ENCODE data around the gene NCAM2. TPM values are rescaled to one million over a fixed set of nuclear protein-coding genes. Genes with fewer than 3 reads are reported as not detected.
"Not testable (repeated sequence)": the region's sequence is repeated elsewhere in the genome, so short reads cannot be mapped to it uniquely, and the experiment has no call there.

Gene NCAM2
- total and polyA plus RNA-seq, 7 donors, result 0.14 to 2.4 (median 0.62) TPM

- ATAC-seq, result no peak
- H3K4me1 ChIP-seq, result no peaks in the 10 kb centered on the region
- no peak for TF ChIP-seq CTCF (IDR thresholded peaks at IDR 0.05)
- WGBS, 3 donors, result 85 to 88% (median 86%) methylated on average over 1 of the region's 1 CpG
- no peak for DNase-seq
- H3K27me3 ChIP-seq (ENCODE audit: insufficient read depth in 3 of 3, low read length in 2 of 3), result no peaks in the 10 kb centered on the region
- no peaks in the 10 kb centered on the region for H3K9me3 ChIP-seq
- no peak overlapping the region for H3K27ac ChIP-seq
- no peak overlapping the region for H3K4me3 ChIP-seq
- intact Hi-C loops (cut with DNase I), result no loop called here
- H3K36me3 ChIP-seq (ENCODE audit: insufficient read depth in 1 of 2, low read depth in 1 of 2), result no peaks in the 10 kb centered on the region
Observed at GRCh38 chr21:21148514-21148913, 150.3 kb downstream of the NCAM2 start.

GRCh38 chr21:21149445-21149844 is 151.2 kb downstream of the NCAM2 start:
- H3K4me1 ChIP-seq; H3K27me3 ChIP-seq (ENCODE audit: insufficient read depth in 3 of 3, low read length in 2 of 3); DNase-seq; ATAC-seq; H3K36me3 ChIP-seq (ENCODE audit: insufficient read depth in 1 of 2, low read depth in 1 of 2); H3K4me3 ChIP-seq; intact Hi-C loops (cut with DNase I); H3K9me3 ChIP-seq; H3K27ac ChIP-seq: not testable (repeated sequence)
- WGBS, 3 donors, result 67 to 86% (median 70%) methylated on average over 4 of the region's 4 CpGs

- Histone ChIP-seq H3K27me3 (ENCODE audit: insufficient read depth in 3 of 3, low read length in 2 of 3) (no peaks in the 10 kb centered on the region), H3K4me1 (no peaks in the 10 kb centered on the region), H3K9me3 (no peaks in the 10 kb centered on the region), H3K27ac (no peak overlapping the region), H3K36me3 (ENCODE audit: insufficient read depth in 1 of 2, low read depth in 1 of 2) (no peaks in the 10 kb centered on the region), H3K4me3 (no peak overlapping the region)
- DNase-seq (no peak), ATAC-seq (no peak)
- intact Hi-C loops (cut with DNase I), result no loop called here
- 81 to 89% (median 83%) methylated on average over 3 of the region's 3 CpGs for WGBS, 3 donors
- no peak for TF ChIP-seq CTCF (IDR thresholded peaks at IDR 0.05)
Observed at GRCh38 chr21:21151231-21151630, 153.0 kb downstream of the NCAM2 start.

GRCh38 chr21:21156397-21156796 is 158.2 kb downstream of the NCAM2 start:
- H3K4me3 ChIP-seq, result no peak overlapping the region
- H3K4me1 ChIP-seq, result no peaks in the 10 kb centered on the region
- intact Hi-C loops (cut with DNase I), result no loop called here
- no peak for DNase-seq
- H3K27me3 ChIP-seq (ENCODE audit: insufficient read depth in 3 of 3, low read length in 2 of 3), result no peaks in the 10 kb centered on the region
- no peaks in the 10 kb centered on the region for H3K9me3 ChIP-seq
- ATAC-seq, result no peak
- no peaks in the 10 kb centered on the region for H3K36me3 ChIP-seq (ENCODE audit: insufficient read depth in 1 of 2, low read depth in 1 of 2)
- no peak for TF ChIP-seq CTCF (IDR thresholded peaks at IDR 0.05)
- no peak overlapping the region for H3K27ac ChIP-seq

- no peak overlapping the region for H3K4me3 ChIP-seq
- H3K27me3 ChIP-seq (ENCODE audit: insufficient read depth in 3 of 3, low read length in 2 of 3), result no peaks in the 10 kb centered on the region
- ATAC-seq (no peak), DNase-seq (no peak)
- TF ChIP-seq CTCF (IDR thresholded peaks at IDR 0.05), result no peak
- 48 to 52% (median 50%) methylated on average over 4 of the region's 4 CpGs for WGBS, 3 donors
- no peaks in the 10 kb centered on the region for H3K4me1 ChIP-seq
- no peaks in the 10 kb centered on the region for H3K36me3 ChIP-seq (ENCODE audit: insufficient read depth in 1 of 2, low read depth in 1 of 2)
- no peaks in the 10 kb centered on the region for H3K9me3 ChIP-seq
- H3K27ac ChIP-seq, result no peak overlapping the region
- intact Hi-C loops (cut with DNase I), result no loop called here
Observed at GRCh38 chr21:21156957-21157356, 158.7 kb downstream of the NCAM2 start.
